ENCODE data around the gene DCLK1. TPM values are rescaled to one million over a fixed set of nuclear protein-coding genes. Genes with fewer than 3 reads are reported as not detected.

DCLK1 gene
- total and polyA plus RNA-seq, 4 donors, result 0.04 to 0.56 (median 0.20) TPM

- Histone ChIP-seq H3K27me3 (ENCODE audit: control insufficient read depth in 4 of 4, insufficient read depth in 4 of 4, low read length in 3 of 4) (no peaks in the 10 kb centered on the region), H3K4me1 (ENCODE audit: control insufficient read depth in 4 of 4, insufficient read depth in 4 of 4, low read length in 3 of 4) (peaks cover 0 to 3% (median 0%) of the 10 kb centered on the region in 4 donors), H3K27ac (ENCODE audit: low read depth in 1 of 2, low read length in 2 of 2) (no peak overlapping the region), H3K36me3 (ENCODE audit: control insufficient read depth in 4 of 4, insufficient read depth in 3 of 4, low read depth in 1 of 4, low read length in 3 of 4) (no peaks in the 10 kb centered on the region), H3K4me3 (ENCODE audit: low read depth in 1 of 3, low read length in 3 of 3) (no peak overlapping the region), H3K9ac (ENCODE audit: low read depth in 1 of 2, low read length in 2 of 2) (no peak overlapping the region), H3K9me3 (ENCODE audit: control insufficient read depth in 4 of 4, low read length in 3 of 4) (no peaks in the 10 kb centered on the region)
- DNase-seq (ENCODE audit: low spot score), result no peak
- WGBS, result 49% methylated on average over 3 of the region's 3 CpGs
- TF ChIP-seq RAD21 (IDR thresholded peaks at IDR 0.05), result no peak
- TF ChIP-seq JUND (IDR thresholded peaks at IDR 0.05), result no peak
- TF ChIP-seq NR2F2 (IDR thresholded peaks at IDR 0.05), result no peak
These were observed 343.2 kb downstream of the DCLK1 start for GRCh38 chr13:35787937-35788336.

GRCh38 chr13:35785576-35786303, 345.4 kb downstream of the DCLK1 start:
- Histone ChIP-seq H3K36me3 (ENCODE audit: control insufficient read depth in 4 of 4, insufficient read depth in 3 of 4, low read depth in 1 of 4, low read length in 3 of 4) (no peaks in the 10 kb centered on the region), H3K4me3 (ENCODE audit: low read depth in 1 of 3, low read length in 3 of 3) (no peak overlapping the region), H3K9me3 (ENCODE audit: control insufficient read depth in 4 of 4, low read length in 3 of 4) (no peaks in the 10 kb centered on the region), H3K27me3 (ENCODE audit: control insufficient read depth in 4 of 4, insufficient read depth in 4 of 4, low read length in 3 of 4) (no peaks in the 10 kb centered on the region), H3K4me1 (ENCODE audit: control insufficient read depth in 4 of 4, insufficient read depth in 4 of 4, low read length in 3 of 4) (no peaks in the 10 kb centered on the region), H3K27ac (ENCODE audit: low read depth in 1 of 2, low read length in 2 of 2) (no peak overlapping the region), H3K9ac (ENCODE audit: low read depth in 1 of 2, low read length in 2 of 2) (no peak overlapping the region)
- DNase-seq (ENCODE audit: low spot score), result no peak
- 82% methylated on average over 12 of the region's 12 CpGs for WGBS
- TF ChIP-seq ATF3 (IDR thresholded peaks at IDR 0.05) (no peak), SP1 (IDR thresholded peaks at IDR 0.05) (no peak), TAF1 (conservative IDR thresholded peaks at IDR 0.05) (no peak), MAX (IDR thresholded peaks at IDR 0.05) (no peak), FOXA1 (IDR thresholded peaks at IDR 0.05) (no peak), ZBTB33 (IDR thresholded peaks at IDR 0.05) (no peak), YY1 (IDR thresholded peaks at IDR 0.05) (no peak), HNF4A (conservative IDR thresholded peaks at IDR 0.05) (no peak), RXRA (IDR thresholded peaks at IDR 0.05) (no peak), FOXA2 (IDR thresholded peaks at IDR 0.05) (no peak), GABPA (IDR thresholded peaks at IDR 0.05 in 1 of 2, conservative IDR thresholded peaks at IDR 0.05 in 1 of 2) (no peak), REST (IDR thresholded peaks at IDR 0.05) (no peak), CTCF (IDR thresholded peaks at IDR 0.05; ENCODE audit: low read depth, low read length, missing input control) (no peak), JUND (IDR thresholded peaks at IDR 0.05) (no peak), EGR1 (IDR thresholded peaks at IDR 0.05; ENCODE audit: low read depth in 2 of 2) (no peak), RAD21 (IDR thresholded peaks at IDR 0.05) (no peak), NR2F2 (IDR thresholded peaks at IDR 0.05) (no peak), HNF4G (IDR thresholded peaks at IDR 0.05) (no peak)
